Neural cell (in vitro differentiated cells): Measurements from ENCODE around the gene CILP. TPM values are rescaled to one million over a fixed set of nuclear protein-coding genes. Genes with fewer than 3 reads are reported as not detected.

Source experiments
- H2AFZ ChIP-seq: fragments of 200-600, 300-800 bp; sonication (generic), shearing (Covaris generic); 2 replicates; pipeline ENCODE4 v1.6.0; 2014; ENCODE audit warnings: low read depth, mild to moderate bottlenecking, antibody characterized with exemption, low read length, moderate library complexity
- H3F3A ChIP-seq: fragments of 200-600 bp; shearing (Covaris generic); 2 replicates; pipeline ENCODE4 v1.6.1; 2016; ENCODE audit warnings: mild to moderate bottlenecking, moderate library complexity, mixed read lengths, antibody characterized with exemption, low read length; ENCODE audit not compliant: insufficient read depth, poor library complexity, severe bottlenecking
- H3K27ac ChIP-seq: fragments of 200-600, 300-800 bp; sonication (generic), shearing (Covaris generic); 2 replicates; pipeline ENCODE4 v1.5.1; 2014; ENCODE audit warnings: mild to moderate bottlenecking, low read length, moderate library complexity
- H3K27me3 ChIP-seq: fragments of 300-800, 200-600 bp; sonication (generic), shearing (Covaris generic); 2 replicates; pipeline ENCODE4 v1.6.0; 2014; ENCODE audit warnings: mild to moderate bottlenecking, low read depth, low read length, moderate library complexity; ENCODE audit not compliant: insufficient read depth
- H3K36me3 ChIP-seq: fragments of 300-800, 200-600 bp; sonication (generic), shearing (Covaris generic); 2 replicates; pipeline ENCODE4 v1.5.1; 2014; ENCODE audit warnings: mild to moderate bottlenecking, antibody characterized with exemption, low read length, moderate library complexity; ENCODE audit not compliant: insufficient read depth
- H3K4me2 ChIP-seq: fragments of 300-800, 200-600 bp; sonication (generic), shearing (Covaris generic); 2 replicates; pipeline ENCODE4 v1.6.0; 2014; ENCODE audit warnings: mild to moderate bottlenecking, low read length
- H3K4me3 ChIP-seq: fragments of 300-800, 200-600 bp; sonication (generic), shearing (Covaris generic); 2 replicates; pipeline ENCODE4 v1.5.1; 2014; ENCODE audit warnings: mild to moderate bottlenecking, low read length, moderate library complexity
- H3K79me2 ChIP-seq: fragments of 200-600 bp; shearing (Covaris generic); replicated peaks from 2 replicates; pipeline ENCODE4 v1.6.0; 2014; ENCODE audit warnings: mild to moderate bottlenecking, low read length, moderate library complexity; ENCODE audit not compliant: insufficient read depth
- H3K9ac ChIP-seq: fragments of 300-800, 200-600 bp; sonication (generic), shearing (Covaris generic); 2 replicates; pipeline ENCODE4 v1.6.1; 2016; ENCODE audit warnings: mild to moderate bottlenecking, low read length, mixed read lengths
- H3K9me2 ChIP-seq: fragments of 200-600 bp; shearing (Covaris generic); 2 replicates; pipeline ENCODE4 v1.6.1; 2016; ENCODE audit warnings: mild to moderate bottlenecking, low read length, mixed read lengths; ENCODE audit not compliant: insufficient read depth
- H3K9me3 ChIP-seq: fragments of 200-600, 300-800 bp; sonication (generic), shearing (Covaris generic); 2 replicates; pipeline ENCODE4 v1.6.1; 2016; ENCODE audit warnings: mild to moderate bottlenecking, mixed run types, low read length, moderate library complexity, mixed read lengths
- H4K20me1 ChIP-seq: fragments of 200-600 bp; shearing (Covaris generic); 2 replicates; pipeline ENCODE4 v1.6.1; 2016; ENCODE audit warnings: mild to moderate bottlenecking, mixed run types; ENCODE audit not compliant: insufficient read depth
- EP300 ChIP-seq: fragments of 450-650 bp; conservative IDR thresholded peaks from 2 replicates; pipeline ENCODE4 v1.6.1; 2014; ENCODE audit warnings: antibody characterized with exemption, mild to moderate bottlenecking, moderate library complexity; ENCODE audit not compliant: poor library complexity, severe bottlenecking
- EZH2 ChIP-seq: fragments of 200-600, 300-800 bp; shearing (Covaris generic), sonication (generic); IDR thresholded peaks from 2 replicates; pipeline ENCODE4 v1.6.1; 2014; ENCODE audit warnings: antibody characterized with exemption, low read length, borderline replicate concordance, mild to moderate bottlenecking; ENCODE audit not compliant: insufficient read depth, poor library complexity, severe bottlenecking
- MXI1 ChIP-seq: fragments of 450-650 bp; conservative IDR thresholded peaks from 2 replicates; pipeline ENCODE4 v1.6.1; 2014; ENCODE audit warnings: antibody characterized with exemption, mild to moderate bottlenecking; ENCODE audit not compliant: poor library complexity, severe bottlenecking
- POLR2AphosphoS5 ChIP-seq: IDR thresholded peaks from 2 replicates; pipeline ENCODE4 v1.6.1; 2012
- RAD21 ChIP-seq: fragments of 450-650 bp; conservative IDR thresholded peaks from 2 replicates; pipeline ENCODE4 v1.6.1; 2014; ENCODE audit warnings: antibody characterized with exemption, mild to moderate bottlenecking, moderate library complexity
- REST ChIP-seq: IDR thresholded peaks from 2 replicates; pipeline ENCODE4 v1.6.1; 2012; ENCODE audit warnings: borderline replicate concordance
- SMC3 ChIP-seq: fragments of 450-650 bp; conservative IDR thresholded peaks from 2 replicates; pipeline ENCODE4 v1.6.1; 2014; ENCODE audit warnings: antibody characterized with exemption, mild to moderate bottlenecking, moderate library complexity; ENCODE audit not compliant: poor library complexity
- TAF1 ChIP-seq: IDR thresholded peaks from 2 replicates; pipeline ENCODE4 v1.6.1; 2012; ENCODE audit warnings: low read depth
- polyA plus RNA-seq: library from polyadenylated mRNA; depleted of rRNA; stranded (reverse); fragments of >200 nt; gene quantifications from 2 replicates; pipeline ENCODE4 v1.2.3, GENCODE V29; 2014
- TF ChIP-seq, protein P1 (sequence below): fragments of 450-650 bp; IDR thresholded peaks from 2 replicates; pipeline ENCODE4 v1.5.1; 2014; ENCODE audit warnings: antibody characterized with exemption, mild to moderate bottlenecking, moderate library complexity; ENCODE audit not compliant: poor library complexity, severe bottlenecking

The CILP gene
- polyA plus RNA-seq, 1 donor from 2014 or later, result 1.4 TPM

DNA sequence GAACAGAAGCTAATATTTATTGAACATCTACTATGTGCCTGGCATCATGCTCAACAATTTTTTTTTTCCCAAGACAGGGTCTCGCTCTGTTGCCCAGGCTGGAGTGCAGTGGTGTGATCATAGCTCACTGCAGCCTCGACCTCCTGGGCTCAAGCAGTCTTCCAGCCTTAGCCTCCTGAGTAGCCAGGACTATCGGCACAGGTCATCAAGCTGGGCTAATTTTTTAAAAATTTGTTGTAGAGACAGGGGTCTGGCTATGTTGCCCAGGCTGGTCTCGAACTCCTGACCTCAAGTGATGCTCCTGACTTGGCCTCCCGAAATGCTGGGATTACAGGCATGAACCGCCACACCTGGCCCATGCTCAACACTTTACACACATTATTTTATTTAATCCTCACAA lies 35.7 kb upstream of the CILP start:
- Histone ChIP-seq H3K9ac (no peak overlapping the region), H3K4me2 (no peak overlapping the region), H2AFZ (no peak overlapping the region), H3F3A (no peaks in the 10 kb centered on the region), H3K27me3 (no peaks in the 10 kb centered on the region), H3K27ac (no peak overlapping the region), H3K9me2 (no peaks in the 10 kb centered on the region), H3K9me3 (no peaks in the 10 kb centered on the region), H3K79me2 (no peaks in the 10 kb centered on the region), H4K20me1 (no peaks in the 10 kb centered on the region), H3K36me3 (peaks cover 7% of the 10 kb centered on the region), H3K4me3 (no peak overlapping the region)
- TF ChIP-seq MXI1 (no peak), REST (no peak), SMC3 (no peak), TAF1 (no peak), RAD21 (no peak), POLR2AphosphoS5 (no peak), EP300 (no peak), EZH2 (no peak)
- TF ChIP-seq, protein P1, sequence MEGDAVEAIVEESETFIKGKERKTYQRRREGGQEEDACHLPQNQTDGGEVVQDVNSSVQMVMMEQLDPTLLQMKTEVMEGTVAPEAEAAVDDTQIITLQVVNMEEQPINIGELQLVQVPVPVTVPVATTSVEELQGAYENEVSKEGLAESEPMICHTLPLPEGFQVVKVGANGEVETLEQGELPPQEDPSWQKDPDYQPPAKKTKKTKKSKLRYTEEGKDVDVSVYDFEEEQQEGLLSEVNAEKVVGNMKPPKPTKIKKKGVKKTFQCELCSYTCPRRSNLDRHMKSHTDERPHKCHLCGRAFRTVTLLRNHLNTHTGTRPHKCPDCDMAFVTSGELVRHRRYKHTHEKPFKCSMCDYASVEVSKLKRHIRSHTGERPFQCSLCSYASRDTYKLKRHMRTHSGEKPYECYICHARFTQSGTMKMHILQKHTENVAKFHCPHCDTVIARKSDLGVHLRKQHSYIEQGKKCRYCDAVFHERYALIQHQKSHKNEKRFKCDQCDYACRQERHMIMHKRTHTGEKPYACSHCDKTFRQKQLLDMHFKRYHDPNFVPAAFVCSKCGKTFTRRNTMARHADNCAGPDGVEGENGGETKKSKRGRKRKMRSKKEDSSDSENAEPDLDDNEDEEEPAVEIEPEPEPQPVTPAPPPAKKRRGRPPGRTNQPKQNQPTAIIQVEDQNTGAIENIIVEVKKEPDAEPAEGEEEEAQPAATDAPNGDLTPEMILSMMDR, result no peak

DNA sequence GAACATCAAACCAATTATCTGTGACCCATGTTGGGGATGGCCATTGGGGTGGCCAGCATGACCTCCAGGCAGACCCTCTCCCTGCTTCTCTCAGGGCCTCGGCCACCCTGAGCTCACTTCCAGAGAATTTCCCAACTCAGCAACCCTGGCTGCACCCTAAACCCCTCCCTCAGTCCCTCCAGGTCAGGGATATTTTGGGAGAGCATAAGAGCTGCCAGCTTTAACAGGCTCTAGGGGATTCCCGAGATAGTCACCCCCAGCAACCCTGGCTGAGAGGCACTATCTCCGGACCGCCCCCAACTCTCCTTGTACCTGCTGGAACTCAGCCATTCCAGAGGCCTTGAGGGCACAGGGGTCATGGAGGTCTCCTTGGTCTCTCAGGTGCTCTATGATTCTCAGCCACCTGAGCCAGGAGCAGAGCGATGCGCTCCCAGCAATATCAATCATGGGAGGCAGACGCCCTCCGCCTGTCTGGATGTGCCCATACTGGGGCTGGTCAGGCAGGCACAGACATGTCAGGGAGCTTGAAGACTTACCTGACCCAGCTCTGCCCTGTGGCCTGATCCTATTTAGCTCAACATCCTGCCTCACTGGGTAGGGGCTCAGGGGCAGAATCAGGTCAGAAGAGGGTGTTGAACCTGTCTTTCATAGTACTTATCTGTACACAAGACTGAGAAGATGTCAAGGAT lies 34.9 kb upstream of the CILP start:
- no peak for TF ChIP-seq RAD21
- TF ChIP-seq TAF1, result no peak
- no peak for TF ChIP-seq EZH2
- TF ChIP-seq EP300, result no peak
- TF ChIP-seq, protein P1, result no peak
- TF ChIP-seq SMC3, result no peak
- no peak for TF ChIP-seq POLR2AphosphoS5
- TF ChIP-seq MXI1, result no peak
- no peak for TF ChIP-seq REST
- no peak overlapping the region for H3K27ac ChIP-seq
- H3K9ac ChIP-seq, result no peak overlapping the region
- no peaks in the 10 kb centered on the region for H3K9me2 ChIP-seq
- peaks cover 7% of the 10 kb centered on the region for H3K36me3 ChIP-seq
- no peak overlapping the region for H3K4me2 ChIP-seq
- H3K9me3 ChIP-seq, result no peaks in the 10 kb centered on the region
- H3K27me3 ChIP-seq, result no peaks in the 10 kb centered on the region
- H4K20me1 ChIP-seq, result no peaks in the 10 kb centered on the region
- H3K79me2 ChIP-seq, result no peaks in the 10 kb centered on the region
- no peaks in the 10 kb centered on the region for H3F3A ChIP-seq
- no peak overlapping the region for H3K4me3 ChIP-seq
- no peak overlapping the region for H2AFZ ChIP-seq
